Measurements from ENCODE around the gene RASSF7.

GRCh38 chr11:589798-590197 lies 29.0 kb downstream of the RASSF7 start:
- no peak for TF ChIP-seq EZH2 (IDR thresholded peaks at IDR 0.05; ENCODE audit: insufficient read depth, low read length)
- TF ChIP-seq CTCF (IDR thresholded peaks at IDR 0.05; ENCODE audit: insufficient read depth, low read depth, low read length): no peak
